Upper lobe of left lung (tissue), 6 donors: ENCODE data around the gene ADIPOQ. TPM values are rescaled to one million over a fixed set of nuclear protein-coding genes. Genes with fewer than 3 reads are reported as not detected.
"Not testable (repeated sequence)": the region's sequence is repeated elsewhere in the genome, so short reads cannot be mapped to it uniquely, and the experiment has no call there.

Experiments used
- ATAC-seq, 2 donors: fragments of 200-7000 bp; cut with Tn5 transposase; one replicate each; pipeline ENCODE4 v1.9.1; 2022; ENCODE audit warnings: mild to moderate bottlenecking in 2 of 2, moderate library complexity in 2 of 2; ENCODE audit not compliant: low FRiP score in 2 of 2
- DNase-seq, 2 donors: peaks; one replicate each; pipeline ENCODE4 v3.0.0-alpha.2; 2019 to 2020
- H3K27ac ChIP-seq, 4 donors: fragments of 200-600 bp; sonication (generic); one replicate each; pipeline ENCODE4 v1.5.1; 2016 to 2019
- H3K27me3 ChIP-seq, 4 donors: fragments of 200-600 bp; sonication (generic); one replicate each; pipeline ENCODE4 v1.5.1; 2017 to 2019
- H3K36me3 ChIP-seq, 4 donors: fragments of 200-600 bp; sonication (generic); one replicate each; pipeline ENCODE4 v1.5.1; 2016 to 2019
- H3K4me1 ChIP-seq, 4 donors: fragments of 200-600 bp; sonication (generic); one replicate each; pipeline ENCODE4 v1.5.1; 2018 to 2019
- H3K4me3 ChIP-seq, 4 donors: fragments of 200-600 bp; sonication (generic); one replicate each; pipeline ENCODE4 v1.5.1; 2017 to 2019; ENCODE audit warnings: mild to moderate bottlenecking in 2 of 4, moderate library complexity in 1 of 4
- H3K9me3 ChIP-seq, 4 donors: fragments of 200-600 bp; sonication (generic); one replicate each; pipeline ENCODE4 v1.5.1; 2018 to 2019
- EP300 ChIP-seq, 4 donors: sonication (generic); formaldehyde crosslinking; IDR thresholded peaks; one replicate each; pipeline ENCODE4 v1.5.1; 2017; ENCODE audit warnings: antibody characterized with exemption in 4 of 4, control low read depth in 2 of 4
- POLR2A ChIP-seq, 4 donors: fragments of 450-650 bp; IDR thresholded peaks; one replicate each; pipeline ENCODE4 v1.5.1; 2016 to 2017; ENCODE audit warnings: antibody characterized with exemption in 4 of 4, mild to moderate bottlenecking in 2 of 4
- POLR2AphosphoS5 ChIP-seq, 2 donors: sonication (generic); formaldehyde crosslinking; IDR thresholded peaks; one replicate each; pipeline ENCODE4 v1.5.1; 2017; ENCODE audit warnings: antibody characterized with exemption in 2 of 2
- WGBS, 2 donors: methylation state at CpG; one replicate each; pipeline ENCODE4 v1.1.5; 2017 to 2018; 5-methylcytosine and 5-hydroxymethylcytosine counted together
- total RNA-seq, 6 donors: library from RNA; depleted of rRNA in 4 of 6; stranded (reverse); fragments of >200 nt in 4 of 6; gene quantifications; one replicate each; pipeline versions ENCODE4 v1.1.0 to v1.2.1, GENCODE V29; 2016 to 2021
- TF ChIP-seq, protein P1 (sequence below), 6 experiments: fragments of 450-650 bp in 4 of 6; fragments of 200-600 bp in 2 of 6; sonication (generic) in 2 of 6; IDR thresholded peaks; one replicate each; pipeline ENCODE4 v1.5.1; 2016 to 2019; ENCODE audit warnings: antibody characterized with exemption in 6 of 6
- donor health status: DM: no; HTN: no; CAD: no; lungs with moderate emphysema.
- donor health status: DM: no; HTN: yes; CAD: no; lungs with severe emphysema.

The ADIPOQ gene
- total RNA-seq, 6 donors from 2014 or later = 0.20 TPM; not detected in 5

DNA sequence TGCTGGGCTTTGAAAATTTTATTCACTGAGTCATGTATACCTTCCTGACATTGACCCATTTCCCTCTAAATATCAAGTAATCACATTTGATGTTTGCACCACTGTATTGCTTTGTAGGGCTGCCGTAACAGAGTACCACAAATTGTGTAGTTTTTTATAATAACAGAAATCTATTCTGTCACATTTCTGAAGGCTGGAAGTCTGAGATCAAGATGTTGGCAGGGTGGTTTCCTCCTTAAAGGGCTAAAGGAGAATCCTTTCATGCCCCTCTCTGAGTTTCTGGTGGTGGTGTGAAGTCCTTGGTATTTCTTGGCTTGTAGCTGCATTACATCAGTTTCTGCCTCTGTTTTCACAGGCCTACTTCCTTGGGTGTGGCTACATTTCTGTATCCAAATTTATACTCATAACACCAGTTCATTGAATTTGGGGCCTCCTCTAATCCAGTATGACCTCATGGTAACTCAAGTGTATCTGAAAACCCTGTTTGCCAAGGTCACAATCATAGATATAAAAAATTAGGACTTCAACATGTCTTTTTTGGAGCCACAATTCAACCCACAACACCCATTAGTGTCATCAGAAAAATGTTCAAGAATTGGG is 58.7 kb downstream of the ADIPOQ start:
- H3K27ac ChIP-seq = no peak overlapping the region
- no peaks in the 10 kb centered on the region for H3K9me3 ChIP-seq
- no peaks in the 10 kb centered on the region for H3K4me1 ChIP-seq
- WGBS, 2 donors = 57 to 84% methylated on average over 1 of the region's 1 CpG
- no peaks in the 10 kb centered on the region for H3K36me3 ChIP-seq
- H3K27me3 ChIP-seq = no peaks in the 10 kb centered on the region
- TF ChIP-seq POLR2A (IDR thresholded peaks at IDR 0.05) = no peak
- TF ChIP-seq EP300 (IDR thresholded peaks at IDR 0.05) = no peak
- TF ChIP-seq, protein P1, sequence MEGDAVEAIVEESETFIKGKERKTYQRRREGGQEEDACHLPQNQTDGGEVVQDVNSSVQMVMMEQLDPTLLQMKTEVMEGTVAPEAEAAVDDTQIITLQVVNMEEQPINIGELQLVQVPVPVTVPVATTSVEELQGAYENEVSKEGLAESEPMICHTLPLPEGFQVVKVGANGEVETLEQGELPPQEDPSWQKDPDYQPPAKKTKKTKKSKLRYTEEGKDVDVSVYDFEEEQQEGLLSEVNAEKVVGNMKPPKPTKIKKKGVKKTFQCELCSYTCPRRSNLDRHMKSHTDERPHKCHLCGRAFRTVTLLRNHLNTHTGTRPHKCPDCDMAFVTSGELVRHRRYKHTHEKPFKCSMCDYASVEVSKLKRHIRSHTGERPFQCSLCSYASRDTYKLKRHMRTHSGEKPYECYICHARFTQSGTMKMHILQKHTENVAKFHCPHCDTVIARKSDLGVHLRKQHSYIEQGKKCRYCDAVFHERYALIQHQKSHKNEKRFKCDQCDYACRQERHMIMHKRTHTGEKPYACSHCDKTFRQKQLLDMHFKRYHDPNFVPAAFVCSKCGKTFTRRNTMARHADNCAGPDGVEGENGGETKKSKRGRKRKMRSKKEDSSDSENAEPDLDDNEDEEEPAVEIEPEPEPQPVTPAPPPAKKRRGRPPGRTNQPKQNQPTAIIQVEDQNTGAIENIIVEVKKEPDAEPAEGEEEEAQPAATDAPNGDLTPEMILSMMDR (IDR thresholded peaks at IDR 0.05) = no peak
- TF ChIP-seq POLR2AphosphoS5 (IDR thresholded peaks at IDR 0.05) = no peak
- no peak overlapping the region for H3K4me3 ChIP-seq
- DNase-seq = no peak
- ATAC-seq = peak in 1 of 2 donors; percentile 75

DNA sequence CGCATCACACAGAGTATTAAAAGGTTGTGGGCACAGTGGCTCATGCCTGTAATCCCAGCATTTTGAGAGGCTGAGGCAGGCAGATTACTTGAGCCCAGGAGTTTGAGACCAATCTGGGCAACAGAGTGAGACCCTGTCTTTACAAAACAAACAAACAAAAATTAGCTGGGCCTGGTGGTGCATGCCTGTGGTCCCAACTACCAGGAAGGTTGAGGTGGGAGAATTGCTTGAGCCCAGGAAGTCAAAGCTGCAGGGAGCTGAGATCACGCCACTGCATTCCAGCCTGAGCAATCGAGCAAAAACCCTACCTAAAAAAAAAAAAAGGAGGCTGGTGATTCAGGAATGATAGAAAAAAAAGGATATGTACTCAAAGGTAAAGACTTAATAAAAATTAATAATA is 59.6 kb downstream of the ADIPOQ start:
- Histone ChIP-seq H3K4me1 (no peaks in the 10 kb centered on the region), H3K27me3 (no peaks in the 10 kb centered on the region), H3K27ac (no peak overlapping the region), H3K9me3 (no peaks in the 10 kb centered on the region), H3K36me3 (no peaks in the 10 kb centered on the region), H3K4me3 (no peak overlapping the region)
- DNase-seq (no peak), ATAC-seq (no peak)
- WGBS, 2 donors = 71 to 95% methylated on average over 3 of the region's 3 CpGs
- TF ChIP-seq POLR2AphosphoS5 (IDR thresholded peaks at IDR 0.05) (no peak), EP300 (IDR thresholded peaks at IDR 0.05) (no peak), POLR2A (IDR thresholded peaks at IDR 0.05) (no peak)
- TF ChIP-seq, protein P1 (IDR thresholded peaks at IDR 0.05) = no peak

DNA sequence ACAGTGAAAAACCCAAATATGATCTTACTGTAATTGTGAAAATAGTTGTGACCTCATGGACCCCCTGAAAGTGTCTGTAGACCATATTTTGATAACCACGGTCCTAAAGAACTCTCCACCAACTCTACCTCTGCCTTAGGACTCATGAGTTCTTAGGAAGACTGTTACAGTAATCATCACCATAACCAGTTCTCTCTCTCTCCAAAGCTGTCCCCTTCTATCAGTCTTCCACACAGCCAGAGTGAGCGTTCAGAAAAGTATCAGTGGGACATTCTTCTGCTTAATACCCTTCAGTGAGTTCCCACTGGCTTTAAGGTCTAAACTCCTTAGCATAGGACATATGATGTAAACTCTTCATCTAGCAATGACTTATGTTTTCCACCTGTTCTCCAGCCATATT is 60.2 kb downstream of the ADIPOQ start:
- no peak for ATAC-seq
- DNase-seq = no peak
- no peak overlapping the region for H3K27ac ChIP-seq
- H3K9me3 ChIP-seq = no peaks in the 10 kb centered on the region
- 92 to 94% methylated on average over 2 of the region's 2 CpGs for WGBS, 2 donors
- no peaks in the 10 kb centered on the region for H3K36me3 ChIP-seq
- no peaks in the 10 kb centered on the region for H3K4me1 ChIP-seq
- H3K27me3 ChIP-seq = no peaks in the 10 kb centered on the region
- no peak for TF ChIP-seq POLR2A (IDR thresholded peaks at IDR 0.05)
- no peak for TF ChIP-seq EP300 (IDR thresholded peaks at IDR 0.05)
- TF ChIP-seq POLR2AphosphoS5 (IDR thresholded peaks at IDR 0.05) = no peak
- TF ChIP-seq, protein P1 (IDR thresholded peaks at IDR 0.05) = no peak
- H3K4me3 ChIP-seq = no peak overlapping the region

DNA sequence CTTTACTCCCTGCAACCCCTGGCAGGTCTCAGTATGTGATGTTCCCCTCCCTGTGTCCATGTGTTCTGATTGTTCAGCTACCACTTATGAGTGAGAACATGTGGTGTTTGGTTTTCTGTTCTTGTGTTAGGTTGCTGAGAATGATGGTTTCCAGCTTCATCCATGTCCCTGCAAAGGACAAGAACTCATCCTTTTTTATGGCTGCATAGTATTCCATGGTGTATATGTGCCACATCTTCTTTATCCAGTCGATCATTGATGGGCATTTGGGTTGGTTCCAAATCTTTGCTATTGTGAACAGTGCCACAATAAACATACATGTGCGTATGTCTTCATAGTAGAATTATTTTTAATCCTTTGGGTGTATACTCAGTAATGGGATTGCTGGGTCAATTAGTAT is 61.2 kb downstream of the ADIPOQ start:
- H3K9me3 ChIP-seq, ATAC-seq, H3K4me1 ChIP-seq, H3K27ac ChIP-seq, H3K4me3 ChIP-seq, H3K27me3 ChIP-seq, DNase-seq, H3K36me3 ChIP-seq: not testable (repeated sequence)
- 56 to 92% methylated on average over 2 of the region's 2 CpGs for whole genome bisulfite sequencing, 2 donors

DNA sequence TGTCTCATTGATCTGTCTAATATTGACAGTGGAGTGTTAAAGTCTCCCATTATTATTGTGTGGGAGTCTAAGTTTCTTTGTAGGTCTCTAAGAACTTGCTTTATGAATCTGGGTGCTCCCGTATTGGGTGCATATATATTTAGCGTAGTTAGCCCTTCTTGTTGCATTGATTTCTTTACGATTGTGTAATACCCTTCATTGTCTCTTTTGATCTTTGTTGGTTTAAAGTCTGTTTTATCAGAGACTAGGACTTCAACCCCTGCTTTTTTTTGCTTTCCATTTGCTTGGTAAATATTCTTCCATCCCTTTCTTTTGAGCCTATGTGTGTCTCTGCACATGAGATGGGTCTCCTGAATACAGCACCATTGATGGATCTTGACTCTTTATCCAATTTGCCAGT is 64.6 kb downstream of the ADIPOQ start:
- DNase-seq, H3K36me3 ChIP-seq, H3K9me3 ChIP-seq, H3K27ac ChIP-seq, ATAC-seq, H3K4me1 ChIP-seq, H3K27me3 ChIP-seq, H3K4me3 ChIP-seq: not testable (repeated sequence)
- 94 to 97% methylated on average over 3 of the region's 3 CpGs for WGBS, 2 donors

Other genes starting within 250 kb of the ADIPOQ start
- 1 to 10 TPM in 2 of 6 donors, not detected in 4; 1.1 to 1.5 TPM for gene AHSG, start 229.7 kb upstream of the ADIPOQ start, total RNA-seq
- gene FETUB, start 202.3 kb upstream of the ADIPOQ start, total RNA-seq = not detected
- under 1 TPM in 2 of 6 donors, not detected in 4; 0.13 to 0.23 TPM for gene HRG, start 176.7 kb upstream of the ADIPOQ start, total RNA-seq
- gene KNG1, start 125.4 kb upstream of the ADIPOQ start, total RNA-seq = under 1 TPM in 2 of 6 donors, not detected in 4; 0.46 to 0.51 TPM
- 100 to 1,000 TPM; 215 to 409 (median 290) TPM for gene EIF4A2, start 59.1 kb upstream of the ADIPOQ start, total RNA-seq
- gene RFC4, start 36.2 kb upstream of the ADIPOQ start, total RNA-seq = 10 to 100 TPM in 1 of 6 donors, 1 to 10 TPM in 5; 6.0 to 14.9 (median 8.7) TPM
- 100 to 1,000 TPM in 2 of 6 donors, 10 to 100 TPM in 4; 72.6 to 141 (median 93.3) TPM for gene ST6GAL1, start 87.8 kb downstream of the ADIPOQ start, total RNA-seq